Stimulated activated CD8-positive, alpha-beta memory T cell treated with anti-CD3 and anti-CD28 coated beads, Interleukin-15, amount 100 ng/mL, for 48 hours (primary cell): ENCODE data around the gene RAB14.
"Not testable (repeated sequence)": the region's sequence is repeated elsewhere in the genome, so short reads cannot be mapped to it uniquely, and the experiment has no call there.

ENCODE experiments used
- DNase-seq, 2 donors: peaks; one replicate each; pipeline ENCODE4 v3.0.0-alpha.2; 2020; ENCODE audit warnings: low read depth in 2 of 2

Gene RAB14

GRCh38 chr9:121156263-121156731, 45.4 kb downstream of the RAB14 start:
- DNase-seq: no peak

DNA sequence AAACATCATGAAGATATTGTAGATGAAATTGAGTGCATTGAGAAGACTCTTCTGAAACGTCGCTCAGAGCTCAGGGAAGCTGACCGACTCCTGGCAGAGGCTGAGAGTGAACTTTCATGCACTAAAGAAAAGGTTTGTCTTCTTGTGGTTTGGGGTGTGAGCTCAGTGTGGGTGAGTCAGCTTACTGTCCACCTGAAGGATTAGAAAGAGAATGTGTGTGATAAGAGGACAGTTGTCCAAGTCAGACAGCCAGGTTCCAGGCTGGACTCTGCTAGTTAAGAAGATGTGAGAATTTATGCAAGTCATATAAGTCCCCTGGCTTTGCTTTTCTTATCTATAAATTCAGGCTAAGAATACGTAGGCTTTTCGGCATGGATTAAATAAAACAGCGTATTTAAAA, 46.9 kb downstream of the RAB14 start:
- DNase-seq: no peak

DNA sequence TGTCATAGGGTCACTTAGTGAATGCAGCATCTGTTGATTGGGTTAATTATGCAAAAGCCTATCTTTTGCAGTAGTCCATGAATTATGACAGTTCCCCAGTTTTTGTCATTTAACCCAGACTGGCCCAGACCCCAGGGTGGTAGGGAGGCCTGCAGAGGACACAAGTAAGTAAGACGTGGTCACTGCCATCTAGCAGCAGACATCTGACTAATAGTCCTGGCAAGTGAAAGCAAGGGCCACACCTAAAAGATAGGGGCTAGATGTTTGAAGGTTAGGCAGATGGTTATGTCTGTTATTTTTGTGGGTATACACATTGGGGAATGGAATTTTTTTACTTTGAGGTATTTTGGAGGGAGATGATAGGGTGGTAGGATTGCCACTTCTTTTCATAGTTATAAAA, 48.0 kb downstream of the RAB14 start:
- DNase-seq: no peak

DNA sequence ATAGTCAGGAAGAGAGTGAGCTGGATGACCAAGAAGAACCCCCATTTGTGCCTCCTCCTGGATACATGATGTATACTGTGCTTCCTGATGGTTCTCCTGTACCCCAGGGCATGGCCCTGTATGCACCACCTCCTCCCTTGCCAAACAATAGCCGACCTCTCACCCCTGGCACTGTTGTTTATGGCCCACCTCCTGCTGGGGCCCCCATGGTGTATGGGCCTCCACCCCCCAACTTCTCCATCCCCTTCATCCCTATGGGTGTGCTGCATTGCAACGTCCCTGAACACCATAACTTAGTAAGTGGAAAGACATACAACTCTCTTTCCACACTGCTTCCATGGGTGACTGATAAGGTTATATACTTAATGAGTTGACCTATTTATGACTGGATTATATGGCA, 51.5 kb downstream of the RAB14 start:
- no peak for DNase-seq

- no peak for DNase-seq
Observed at GRCh38 chr9:121144482-121144881, 57.2 kb downstream of the RAB14 start.

DNA sequence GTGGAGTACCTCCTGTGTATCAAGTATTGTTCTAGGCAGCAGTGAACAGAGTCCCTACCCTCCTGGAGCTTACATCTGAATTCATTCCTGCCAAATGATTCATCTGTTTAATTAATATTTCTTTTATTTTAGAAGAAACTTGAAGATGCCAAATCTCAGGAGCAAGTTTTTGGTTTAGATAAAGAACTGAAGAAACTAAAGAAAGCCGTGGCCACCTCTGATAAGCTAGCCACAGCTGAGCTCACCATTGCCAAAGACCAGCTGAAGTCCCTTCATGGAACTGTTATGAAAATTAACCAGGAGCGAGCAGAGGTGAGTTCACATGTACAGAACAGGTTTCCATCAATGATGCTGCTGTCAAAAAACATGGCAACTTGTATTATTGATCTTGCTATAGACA, 57.9 kb downstream of the RAB14 start:
- DNase-seq: no peak

DNA sequence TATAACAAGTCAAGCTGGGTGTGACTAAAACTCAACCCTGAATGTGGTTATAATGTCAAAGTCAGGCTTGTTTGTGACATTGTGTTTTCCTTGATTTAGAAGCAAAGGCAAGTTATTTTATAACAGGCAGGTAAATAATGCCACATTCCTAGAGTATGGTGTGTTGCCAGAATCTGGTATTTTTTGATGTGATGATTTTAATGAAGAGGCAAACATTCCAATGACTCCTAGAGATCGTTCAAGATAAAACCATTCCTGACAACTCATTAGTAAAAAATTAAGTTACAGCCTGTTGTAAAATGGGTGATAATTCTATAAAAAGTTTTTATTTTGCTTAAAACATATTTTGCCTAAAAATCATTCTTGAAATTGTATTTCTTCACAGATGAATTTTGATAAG, 60.0 kb downstream of the RAB14 start:
- no peak for DNase-seq

DNA sequence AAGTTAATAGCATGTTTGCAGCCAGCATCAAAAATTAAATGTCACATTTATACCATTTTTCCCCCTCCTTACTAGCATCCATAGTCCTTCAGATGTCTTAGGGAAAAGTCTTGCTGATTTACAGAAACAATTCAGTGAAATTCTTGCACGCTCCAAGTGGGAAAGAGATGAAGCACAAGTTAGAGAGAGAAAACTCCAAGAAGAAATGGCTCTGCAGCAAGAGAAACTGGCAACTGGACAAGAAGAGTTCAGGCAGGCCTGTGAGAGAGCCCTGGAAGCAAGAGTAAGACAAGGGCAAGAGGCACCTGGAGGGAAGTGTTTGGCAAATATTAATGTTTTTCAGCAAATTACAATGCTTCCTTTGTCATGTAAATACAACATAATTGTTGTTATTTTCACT, 60.4 kb downstream of the RAB14 start:
- no peak for DNase-seq

GRCh38 chr9:121140162-121140561, 61.5 kb downstream of the RAB14 start:
- no peak for DNase-seq

- no peak for DNase-seq
Observed at GRCh38 chr9:121138973-121139372, 62.7 kb downstream of the RAB14 start.

GRCh38 chr9:121138561-121138960, 63.1 kb downstream of the RAB14 start:
- no peak for DNase-seq

DNA sequence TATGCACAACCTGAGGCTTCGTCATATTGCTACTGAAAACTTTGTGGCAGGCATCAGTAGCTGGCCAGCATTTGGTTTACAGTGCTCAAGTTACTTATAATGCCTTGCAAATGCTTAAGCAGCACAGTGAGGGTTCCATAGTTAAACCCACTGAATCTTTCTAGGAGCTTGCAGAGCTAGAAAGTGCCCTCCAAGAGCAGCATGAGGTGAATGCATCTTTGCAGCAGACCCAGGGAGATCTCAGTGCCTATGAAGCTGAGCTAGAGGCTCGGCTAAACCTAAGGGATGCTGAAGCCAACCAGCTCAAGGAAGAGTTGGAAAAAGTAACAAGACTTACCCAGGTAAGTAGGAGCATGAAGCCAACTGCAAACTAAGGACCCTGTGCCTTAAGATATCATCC, 66.0 kb downstream of the RAB14 start:
- no peak for DNase-seq

GRCh38 chr9:121133104-121133816, 68.4 kb downstream of the RAB14 start:
- DNase-seq: peak in 1 of 2 donors; percentile 35

GRCh38 chr9:121129384-121129783, 72.3 kb downstream of the RAB14 start:
- DNase-seq: not testable (repeated sequence)
